ENCODE measurements around the gene ATP5PO. TPM values are rescaled to one million over a fixed set of nuclear protein-coding genes. Genes with fewer than 3 reads are reported as not detected.

The ATP5PO gene
- polyA plus RNA-seq, 1 experiment, result 177 TPM

DNA sequence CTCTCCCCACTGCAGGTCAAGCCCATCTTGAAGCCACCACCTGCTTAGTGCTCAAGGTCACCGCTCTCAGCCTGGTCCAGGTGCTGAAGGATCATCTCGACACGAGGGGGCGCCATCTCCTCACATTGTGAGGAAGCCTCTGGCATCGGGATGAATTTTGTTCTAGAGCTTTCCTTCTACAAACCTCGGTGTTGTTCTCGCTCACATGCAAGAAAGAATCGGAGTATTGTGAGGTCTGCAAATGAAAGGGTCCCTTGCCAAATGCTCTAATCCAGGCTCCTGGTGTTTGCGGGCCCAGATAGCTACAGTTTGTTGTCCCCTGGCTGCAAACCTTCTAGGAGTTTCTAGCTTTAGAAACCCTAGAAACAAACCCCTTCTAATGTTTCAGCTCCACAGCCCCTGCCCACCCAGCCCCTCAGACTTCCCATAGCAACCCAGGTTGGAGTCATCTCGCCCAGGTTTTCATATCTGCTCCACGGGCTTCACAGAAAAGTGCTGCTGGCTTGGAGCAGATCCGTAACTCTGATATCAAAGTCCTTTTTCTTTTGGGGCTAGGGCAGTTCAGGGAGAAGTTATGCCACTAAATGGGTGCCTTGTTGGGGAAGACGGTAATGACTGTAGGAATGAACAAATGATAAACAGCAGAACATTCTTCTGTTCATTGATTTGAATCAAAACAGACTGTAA is 8.6 kb upstream of the ATP5PO start:
- H3K27me3 ChIP-seq (ENCODE audit: control insufficient read depth, insufficient read depth, low read length), result no peaks in the 10 kb centered on the region
- H3K4me3 ChIP-seq (ENCODE audit: low read depth, low read length), result no peak overlapping the region
- CTCF ChIA-PET, result interaction anchor here (0.5 to 4.3 kb wide), 68 partner anchors 9 to 447 kb away, joined by 3 to 278 read pairs (median 4); partner anchors contain the start of genes MRPS6 and SLC5A3
- POLR2A ChIA-PET, result interaction anchor here (0.6 kb wide), 1 partner anchor 277 kb away, joined by 4 read pairs; no protein-coding TSS in a partner anchor
- DNase-seq (ENCODE audit: low read depth), result no peak
- TF ChIP-seq, protein P1, sequence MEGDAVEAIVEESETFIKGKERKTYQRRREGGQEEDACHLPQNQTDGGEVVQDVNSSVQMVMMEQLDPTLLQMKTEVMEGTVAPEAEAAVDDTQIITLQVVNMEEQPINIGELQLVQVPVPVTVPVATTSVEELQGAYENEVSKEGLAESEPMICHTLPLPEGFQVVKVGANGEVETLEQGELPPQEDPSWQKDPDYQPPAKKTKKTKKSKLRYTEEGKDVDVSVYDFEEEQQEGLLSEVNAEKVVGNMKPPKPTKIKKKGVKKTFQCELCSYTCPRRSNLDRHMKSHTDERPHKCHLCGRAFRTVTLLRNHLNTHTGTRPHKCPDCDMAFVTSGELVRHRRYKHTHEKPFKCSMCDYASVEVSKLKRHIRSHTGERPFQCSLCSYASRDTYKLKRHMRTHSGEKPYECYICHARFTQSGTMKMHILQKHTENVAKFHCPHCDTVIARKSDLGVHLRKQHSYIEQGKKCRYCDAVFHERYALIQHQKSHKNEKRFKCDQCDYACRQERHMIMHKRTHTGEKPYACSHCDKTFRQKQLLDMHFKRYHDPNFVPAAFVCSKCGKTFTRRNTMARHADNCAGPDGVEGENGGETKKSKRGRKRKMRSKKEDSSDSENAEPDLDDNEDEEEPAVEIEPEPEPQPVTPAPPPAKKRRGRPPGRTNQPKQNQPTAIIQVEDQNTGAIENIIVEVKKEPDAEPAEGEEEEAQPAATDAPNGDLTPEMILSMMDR (IDR thresholded peaks at IDR 0.05; ENCODE audit: insufficient read depth, low read depth, low read length), result peak; percentile 86
- H3K36me3 ChIP-seq (ENCODE audit: control insufficient read depth, insufficient read depth, low read length), result no peaks in the 10 kb centered on the region

DNA sequence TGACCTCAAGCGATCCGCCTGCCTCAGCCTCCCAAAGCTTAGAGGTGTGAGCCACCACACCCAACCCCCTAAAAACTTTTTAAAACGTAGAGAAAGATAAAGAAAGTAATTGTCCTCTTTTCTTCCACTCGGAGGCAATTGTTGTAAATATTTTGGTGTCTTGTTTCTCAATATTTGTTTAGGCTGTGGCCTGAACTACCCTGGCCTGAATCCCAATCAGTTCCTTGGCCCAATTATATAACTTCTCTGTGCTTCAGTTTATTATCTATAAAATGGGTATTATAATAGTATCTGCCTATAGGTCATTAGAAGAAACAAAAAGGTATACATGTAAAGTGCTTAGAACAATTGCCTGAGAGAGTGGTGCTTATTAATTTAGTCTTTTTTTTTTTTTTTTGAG is 1.8 kb upstream of the ATP5PO start:
- no peaks in the 10 kb centered on the region for H3K36me3 ChIP-seq (ENCODE audit: control insufficient read depth, insufficient read depth, low read length)
- no peak overlapping the region for H3K4me3 ChIP-seq (ENCODE audit: low read depth, low read length)
- POLR2A ChIA-PET, result no interaction called here
- no peaks in the 10 kb centered on the region for H3K27me3 ChIP-seq (ENCODE audit: control insufficient read depth, insufficient read depth, low read length)
- CTCF ChIA-PET, result interaction anchor here (5.1 kb wide), 1 partner anchor 429 kb away, joined by 29 read pairs; no protein-coding TSS in a partner anchor
- TF ChIP-seq, protein P1 (IDR thresholded peaks at IDR 0.05; ENCODE audit: insufficient read depth, low read depth, low read length), result no peak
- DNase-seq (ENCODE audit: low read depth), result no peak

DNA sequence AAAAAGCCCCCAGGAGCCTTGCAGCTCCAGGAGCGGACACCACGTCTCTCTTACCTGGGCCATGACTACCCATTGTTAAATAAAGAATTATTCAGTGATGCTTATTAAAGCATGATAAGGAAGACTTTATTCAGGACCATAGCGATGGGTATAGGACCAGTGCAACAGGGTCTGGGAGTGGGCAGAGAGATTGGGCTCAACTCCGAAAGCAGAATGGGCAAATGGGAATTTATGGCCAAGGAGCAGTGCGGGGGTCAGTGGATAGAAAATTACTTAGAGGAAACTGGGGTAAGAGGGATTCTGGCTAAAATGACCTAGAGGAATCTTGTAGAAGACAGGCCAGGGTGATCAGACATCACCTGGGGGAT is 580 bp upstream of the ATP5PO start:
- no peaks in the 10 kb centered on the region for H3K36me3 ChIP-seq (ENCODE audit: control insufficient read depth, insufficient read depth, low read length)
- DNase-seq (ENCODE audit: low read depth), result no peak
- peak overlapping the region; percentile 72 for H3K4me3 ChIP-seq (ENCODE audit: low read depth, low read length)
- TF ChIP-seq, protein P1 (IDR thresholded peaks at IDR 0.05; ENCODE audit: insufficient read depth, low read depth, low read length), result no peak
- no peaks in the 10 kb centered on the region for H3K27me3 ChIP-seq (ENCODE audit: control insufficient read depth, insufficient read depth, low read length)
- ChIA-PET POLR2A (no interaction called here), CTCF (interaction anchor here (5.1 kb wide), 1 partner anchor 431 kb away, joined by 29 read pairs; no protein-coding TSS in a partner anchor)

DNA sequence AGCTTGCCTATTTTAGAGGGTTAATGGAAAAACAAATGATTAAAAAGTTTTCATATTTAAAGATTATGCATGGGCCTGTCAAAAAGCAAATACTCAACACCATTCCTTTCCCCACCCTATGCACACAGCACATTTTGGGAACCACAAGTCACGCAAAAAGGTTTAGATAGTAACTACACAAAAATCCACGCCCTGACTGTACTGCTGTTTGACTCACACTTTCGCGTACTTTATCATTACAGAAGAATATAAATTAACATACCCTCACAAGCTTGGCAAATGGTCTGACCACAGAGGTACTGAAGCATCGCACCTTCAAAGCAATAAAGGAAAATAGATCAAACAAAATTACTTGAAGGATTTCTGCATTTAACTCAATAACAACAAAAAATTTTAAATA is 1.4 kb downstream of the ATP5PO start:
- POLR2A ChIA-PET, result no interaction called here
- Histone ChIP-seq H3K27me3 (ENCODE audit: control insufficient read depth, insufficient read depth, low read length) (no peaks in the 10 kb centered on the region), H3K36me3 (ENCODE audit: control insufficient read depth, insufficient read depth, low read length) (peaks cover 2% of the 10 kb centered on the region), H3K4me3 (ENCODE audit: low read depth, low read length) (no peak overlapping the region)
- no peak for DNase-seq (ENCODE audit: low read depth)
- TF ChIP-seq, protein P1 (IDR thresholded peaks at IDR 0.05; ENCODE audit: insufficient read depth, low read depth, low read length), result no peak
- CTCF ChIA-PET, result interaction anchor here (0.6 to 2.0 kb wide), 3 partner anchors 10 to 1441 kb away, joined by 3 to 5 read pairs (median 4); no protein-coding TSS in a partner anchor

DNA sequence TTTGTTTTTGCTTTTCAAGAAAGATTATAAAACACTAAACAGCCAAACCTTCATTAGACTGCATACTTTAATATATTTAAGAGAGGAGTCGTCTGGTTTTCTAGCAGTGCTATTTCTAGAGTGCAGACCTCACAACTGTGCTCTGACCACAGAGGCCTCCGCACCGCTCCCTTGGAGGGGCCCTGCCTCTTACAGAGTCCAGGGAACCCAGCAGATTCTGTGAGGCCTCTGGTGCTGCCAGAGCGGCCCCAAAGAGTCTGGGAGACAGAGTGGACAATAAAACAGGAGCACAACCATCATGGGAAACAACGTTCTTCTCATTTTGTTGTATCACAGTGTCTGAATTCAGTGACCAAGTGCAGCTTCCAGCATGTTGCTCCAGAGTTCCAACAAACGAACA is 5.8 kb downstream of the ATP5PO start:
- ChIA-PET CTCF (no interaction called here), POLR2A (no interaction called here)
- no peaks in the 10 kb centered on the region for H3K27me3 ChIP-seq (ENCODE audit: control insufficient read depth, insufficient read depth, low read length)

More for the DNA sequence above, 5.8 kb downstream of the ATP5PO start:
- TF ChIP-seq, protein P1 (IDR thresholded peaks at IDR 0.05; ENCODE audit: insufficient read depth, low read depth, low read length), result no peak
- H3K4me3 ChIP-seq (ENCODE audit: low read depth, low read length), result no peak overlapping the region
- H3K36me3 ChIP-seq (ENCODE audit: control insufficient read depth, insufficient read depth, low read length), result peaks cover 17% of the 10 kb centered on the region
- no peak for DNase-seq (ENCODE audit: low read depth)
